HEK293 (cell line): Measurements from ENCODE around the gene SPATA6L.

Experiments used
- IKZF3 ChIP-seq: fragments of 450-650 bp; IDR thresholded peaks from 2 replicates; pipeline ENCODE4 v1.5.0; 2018; ENCODE audit warnings: missing biosample characterization, mild to moderate bottlenecking, missing genetic modification characterization, moderate library complexity
- KLF7 ChIP-seq: fragments of 450-650 bp; formaldehyde crosslinking; IDR thresholded peaks from 2 replicates; pipeline ENCODE4 v1.5.1; 2016; ENCODE audit warnings: missing biosample characterization, missing genetic modification characterization, borderline replicate concordance
- SP2 ChIP-seq: fragments of 450-650 bp; formaldehyde crosslinking; IDR thresholded peaks from 2 replicates; pipeline ENCODE4 v1.5.1; 2016; ENCODE audit warnings: missing biosample characterization, missing genetic modification characterization
- TCF7L2 ChIP-seq: IDR thresholded peaks from 2 replicates; pipeline ENCODE4 v1.6.1; 2011; ENCODE audit warnings: low read depth, mild to moderate bottlenecking, inconsistent platforms, low read length, moderate library complexity, borderline replicate concordance
- ZBTB8A ChIP-seq: fragments of 450-650 bp; formaldehyde crosslinking; IDR thresholded peaks from 2 replicates; pipeline ENCODE4 v1.5.1; 2016; ENCODE audit warnings: missing biosample characterization, missing genetic modification characterization
- ZEB2 ChIP-seq: fragments of 450-650 bp; formaldehyde crosslinking; IDR thresholded peaks from 2 replicates; pipeline ENCODE4 v1.5.1; 2016; ENCODE audit warnings: missing biosample characterization, missing genetic modification characterization
- ZNF24 ChIP-seq: fragments of 450-650 bp; formaldehyde crosslinking; IDR thresholded peaks from 2 replicates; pipeline ENCODE4 v1.5.1; 2016; ENCODE audit warnings: missing biosample characterization, missing genetic modification characterization
- ZNF292 ChIP-seq: fragments of 450-650 bp; formaldehyde crosslinking; IDR thresholded peaks from 2 replicates; pipeline ENCODE4 v1.5.1; 2016; ENCODE audit warnings: low read depth, missing biosample characterization, missing genetic modification characterization, borderline replicate concordance
- ZNF311 ChIP-seq: fragments of 450-650 bp; formaldehyde crosslinking; IDR thresholded peaks from 2 replicates; pipeline ENCODE4 v1.5.1; 2017; ENCODE audit warnings: missing biosample characterization, missing genetic modification characterization, borderline replicate concordance
- ZNF416 ChIP-seq: fragments of 450-650 bp; formaldehyde crosslinking; IDR thresholded peaks from 2 replicates; pipeline ENCODE4 v1.5.1; 2016; ENCODE audit warnings: missing biosample characterization, missing genetic modification characterization
- ZNF529 ChIP-seq: fragments of 450-650 bp; formaldehyde crosslinking; IDR thresholded peaks from 2 replicates; pipeline ENCODE4 v1.5.1; 2017; ENCODE audit warnings: missing genetic modification characterization, missing biosample characterization; ENCODE audit not compliant: insufficient replicate concordance
- TF ChIP-seq, protein P1 (sequence below): fragments of 450-650 bp; formaldehyde crosslinking; IDR thresholded peaks from 2 replicates; pipeline ENCODE4 v1.5.1; 2016; ENCODE audit warnings: missing biosample characterization, missing genetic modification characterization
- TF ChIP-seq, protein P2 (sequence below): fragments of 450-650 bp; formaldehyde crosslinking; IDR thresholded peaks from 2 replicates; pipeline ENCODE4 v1.5.1; 2016; ENCODE audit warnings: missing biosample characterization, missing genetic modification characterization
- TF ChIP-seq, protein P3 (sequence below): fragments of 450-650 bp; formaldehyde crosslinking; IDR thresholded peaks from 2 replicates; pipeline ENCODE4 v1.5.1; 2016; ENCODE audit warnings: missing biosample characterization, missing genetic modification characterization

DNA sequence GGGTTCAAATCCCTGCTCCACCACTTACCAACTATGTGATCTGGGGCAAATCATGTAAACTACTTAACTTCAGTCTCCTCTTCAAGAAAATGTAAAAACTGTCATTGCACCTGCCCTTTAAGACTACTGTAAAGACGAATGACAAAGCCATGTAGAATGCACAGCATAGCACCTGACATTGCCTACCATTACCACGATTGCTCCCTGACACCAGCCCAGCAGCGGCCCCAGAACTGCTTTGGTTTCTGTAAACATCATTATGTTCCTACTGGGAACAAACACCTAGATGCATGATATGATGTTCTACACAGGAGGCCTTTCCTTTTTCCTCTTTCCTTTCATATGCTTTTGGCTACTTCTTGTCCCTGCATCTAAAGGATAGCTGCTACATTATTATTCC lies 27.3 kb downstream of the SPATA6L start:
- TF ChIP-seq SP2 (no peak), KLF7 (tag by site-specific recombination) (no peak), ZBTB8A (tag by site-specific recombination) (no peak), ZNF529 (tag by site-specific recombination) (no peak), ZNF311 (tag by site-specific recombination) (no peak), TCF7L2 (no peak), ZNF416 (tag by site-specific recombination) (no peak), ZNF24 (no peak), ZEB2 (tag by site-specific recombination) (no peak), ZNF292 (tag by site-specific recombination) (no peak), IKZF3 (tag by site-specific recombination) (no peak)
- TF ChIP-seq, protein P1, sequence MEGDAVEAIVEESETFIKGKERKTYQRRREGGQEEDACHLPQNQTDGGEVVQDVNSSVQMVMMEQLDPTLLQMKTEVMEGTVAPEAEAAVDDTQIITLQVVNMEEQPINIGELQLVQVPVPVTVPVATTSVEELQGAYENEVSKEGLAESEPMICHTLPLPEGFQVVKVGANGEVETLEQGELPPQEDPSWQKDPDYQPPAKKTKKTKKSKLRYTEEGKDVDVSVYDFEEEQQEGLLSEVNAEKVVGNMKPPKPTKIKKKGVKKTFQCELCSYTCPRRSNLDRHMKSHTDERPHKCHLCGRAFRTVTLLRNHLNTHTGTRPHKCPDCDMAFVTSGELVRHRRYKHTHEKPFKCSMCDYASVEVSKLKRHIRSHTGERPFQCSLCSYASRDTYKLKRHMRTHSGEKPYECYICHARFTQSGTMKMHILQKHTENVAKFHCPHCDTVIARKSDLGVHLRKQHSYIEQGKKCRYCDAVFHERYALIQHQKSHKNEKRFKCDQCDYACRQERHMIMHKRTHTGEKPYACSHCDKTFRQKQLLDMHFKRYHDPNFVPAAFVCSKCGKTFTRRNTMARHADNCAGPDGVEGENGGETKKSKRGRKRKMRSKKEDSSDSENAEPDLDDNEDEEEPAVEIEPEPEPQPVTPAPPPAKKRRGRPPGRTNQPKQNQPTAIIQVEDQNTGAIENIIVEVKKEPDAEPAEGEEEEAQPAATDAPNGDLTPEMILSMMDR (tag by site-specific recombination) = no peak
- TF ChIP-seq, protein P2, sequence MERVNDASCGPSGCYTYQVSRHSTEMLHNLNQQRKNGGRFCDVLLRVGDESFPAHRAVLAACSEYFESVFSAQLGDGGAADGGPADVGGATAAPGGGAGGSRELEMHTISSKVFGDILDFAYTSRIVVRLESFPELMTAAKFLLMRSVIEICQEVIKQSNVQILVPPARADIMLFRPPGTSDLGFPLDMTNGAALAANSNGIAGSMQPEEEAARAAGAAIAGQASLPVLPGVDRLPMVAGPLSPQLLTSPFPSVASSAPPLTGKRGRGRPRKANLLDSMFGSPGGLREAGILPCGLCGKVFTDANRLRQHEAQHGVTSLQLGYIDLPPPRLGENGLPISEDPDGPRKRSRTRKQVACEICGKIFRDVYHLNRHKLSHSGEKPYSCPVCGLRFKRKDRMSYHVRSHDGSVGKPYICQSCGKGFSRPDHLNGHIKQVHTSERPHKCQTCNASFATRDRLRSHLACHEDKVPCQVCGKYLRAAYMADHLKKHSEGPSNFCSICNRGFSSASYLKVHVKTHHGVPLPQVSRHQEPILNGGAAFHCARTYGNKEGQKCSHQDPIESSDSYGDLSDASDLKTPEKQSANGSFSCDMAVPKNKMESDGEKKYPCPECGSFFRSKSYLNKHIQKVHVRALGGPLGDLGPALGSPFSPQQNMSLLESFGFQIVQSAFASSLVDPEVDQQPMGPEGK (tag by site-specific recombination) = no peak
- TF ChIP-seq, protein P3, sequence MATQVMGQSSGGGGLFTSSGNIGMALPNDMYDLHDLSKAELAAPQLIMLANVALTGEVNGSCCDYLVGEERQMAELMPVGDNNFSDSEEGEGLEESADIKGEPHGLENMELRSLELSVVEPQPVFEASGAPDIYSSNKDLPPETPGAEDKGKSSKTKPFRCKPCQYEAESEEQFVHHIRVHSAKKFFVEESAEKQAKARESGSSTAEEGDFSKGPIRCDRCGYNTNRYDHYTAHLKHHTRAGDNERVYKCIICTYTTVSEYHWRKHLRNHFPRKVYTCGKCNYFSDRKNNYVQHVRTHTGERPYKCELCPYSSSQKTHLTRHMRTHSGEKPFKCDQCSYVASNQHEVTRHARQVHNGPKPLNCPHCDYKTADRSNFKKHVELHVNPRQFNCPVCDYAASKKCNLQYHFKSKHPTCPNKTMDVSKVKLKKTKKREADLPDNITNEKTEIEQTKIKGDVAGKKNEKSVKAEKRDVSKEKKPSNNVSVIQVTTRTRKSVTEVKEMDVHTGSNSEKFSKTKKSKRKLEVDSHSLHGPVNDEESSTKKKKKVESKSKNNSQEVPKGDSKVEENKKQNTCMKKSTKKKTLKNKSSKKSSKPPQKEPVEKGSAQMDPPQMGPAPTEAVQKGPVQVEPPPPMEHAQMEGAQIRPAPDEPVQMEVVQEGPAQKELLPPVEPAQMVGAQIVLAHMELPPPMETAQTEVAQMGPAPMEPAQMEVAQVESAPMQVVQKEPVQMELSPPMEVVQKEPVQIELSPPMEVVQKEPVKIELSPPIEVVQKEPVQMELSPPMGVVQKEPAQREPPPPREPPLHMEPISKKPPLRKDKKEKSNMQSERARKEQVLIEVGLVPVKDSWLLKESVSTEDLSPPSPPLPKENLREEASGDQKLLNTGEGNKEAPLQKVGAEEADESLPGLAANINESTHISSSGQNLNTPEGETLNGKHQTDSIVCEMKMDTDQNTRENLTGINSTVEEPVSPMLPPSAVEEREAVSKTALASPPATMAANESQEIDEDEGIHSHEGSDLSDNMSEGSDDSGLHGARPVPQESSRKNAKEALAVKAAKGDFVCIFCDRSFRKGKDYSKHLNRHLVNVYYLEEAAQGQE (tag by site-specific recombination) = no peak
